ENCODE data around the gene TRPM2.

TRPM2 gene

GRCh38 chr21:44316277-44316900, 37.0 kb upstream of the TRPM2 start:
- in situ Hi-C loops (cut with HindIII; ENCODE audit: low sequenced_read_pairs): no loop called here
- H3K4me3 ChIP-seq (ENCODE audit: low read depth, low read length): no peak overlapping the region

GRCh38 chr21:44317241-44317782, 36.1 kb upstream of the TRPM2 start:
- no peak for TF ChIP-seq CTCF (IDR thresholded peaks at IDR 0.05; ENCODE audit: low read depth, low read length, missing control alignments)
- DNase-seq (ENCODE audit: low read depth): no peak
- in situ Hi-C loops (cut with HindIII; ENCODE audit: low sequenced_read_pairs): no loop called here
- H3K4me3 ChIP-seq (ENCODE audit: low read depth, low read length): no peak overlapping the region

More at GRCh38 chr21:44316277-44316900, 37.0 kb upstream of the TRPM2 start:
- no peak for DNase-seq (ENCODE audit: low read depth)
- TF ChIP-seq CTCF (IDR thresholded peaks at IDR 0.05; ENCODE audit: low read depth, low read length, missing control alignments): no peak

GRCh38 chr21:44317871-44318270, 35.5 kb upstream of the TRPM2 start:
- no peak overlapping the region for H3K4me3 ChIP-seq (ENCODE audit: low read depth, low read length)
- in situ Hi-C loops (cut with HindIII; ENCODE audit: low sequenced_read_pairs): no loop called here
- DNase-seq (ENCODE audit: low read depth): no peak
- no peak for TF ChIP-seq CTCF (IDR thresholded peaks at IDR 0.05; ENCODE audit: low read depth, low read length, missing control alignments)

- TF ChIP-seq CTCF (IDR thresholded peaks at IDR 0.05; ENCODE audit: low read depth, low read length, missing control alignments): no peak
- no peak for DNase-seq (ENCODE audit: low read depth)
- H3K4me3 ChIP-seq (ENCODE audit: low read depth, low read length): no peak overlapping the region
- in situ Hi-C loops (cut with HindIII; ENCODE audit: low sequenced_read_pairs): no loop called here
Observed at GRCh38 chr21:44318489-44319285, 34.7 kb upstream of the TRPM2 start.

- DNase-seq (ENCODE audit: low read depth): no peak
- TF ChIP-seq CTCF (IDR thresholded peaks at IDR 0.05; ENCODE audit: low read depth, low read length, missing control alignments): no peak
- no peak overlapping the region for H3K4me3 ChIP-seq (ENCODE audit: low read depth, low read length)
- in situ Hi-C loops (cut with HindIII; ENCODE audit: low sequenced_read_pairs): no loop called here
Observed at GRCh38 chr21:44319407-44320065, 33.9 kb upstream of the TRPM2 start.

GRCh38 chr21:44320847-44321246, 32.6 kb upstream of the TRPM2 start:
- no peak for DNase-seq (ENCODE audit: low read depth)
- no peak for TF ChIP-seq CTCF (IDR thresholded peaks at IDR 0.05; ENCODE audit: low read depth, low read length, missing control alignments)
- in situ Hi-C loops (cut with HindIII; ENCODE audit: low sequenced_read_pairs): no loop called here
- H3K4me3 ChIP-seq (ENCODE audit: low read depth, low read length): no peak overlapping the region

Data from astrocyte of the cerebellum (primary cell).